Peyer's patch (tissue), 4 donors: Measurements from ENCODE around the gene MYBPH. TPM values are rescaled to one million over a fixed set of nuclear protein-coding genes. Genes with fewer than 3 reads are reported as not detected.

Experiments
- DNase-seq, 3 donors: peaks; one replicate each; pipeline ENCODE4 v3.0.0-alpha.2; 2017 to 2019
- H3K27ac ChIP-seq, 4 donors: fragments of 200-600 bp; sonication (generic); one replicate each; pipeline ENCODE4 v1.5.1; 2016 to 2019
- H3K27me3 ChIP-seq, 2 donors: fragments of 200-600 bp; sonication (generic); one replicate each; pipeline ENCODE4 v1.5.1; 2019
- H3K36me3 ChIP-seq, 3 donors: fragments of 200-600 bp; sonication (generic); one replicate each; pipeline ENCODE4 v1.5.1; 2016 to 2019
- H3K4me1 ChIP-seq, 4 donors: fragments of 200-600 bp; sonication (generic); one replicate each; pipeline ENCODE4 v1.5.1; 2016 to 2019
- H3K4me3 ChIP-seq, 4 donors: fragments of 200-600 bp; sonication (generic); 1 replicate in 3 of 4; 2 replicates in 1 of 4; pipeline ENCODE4 v1.5.1; 2016 to 2019; ENCODE audit warnings: mild to moderate bottlenecking in 1 of 4
- H3K9me3 ChIP-seq, 4 donors: fragments of 200-600 bp; sonication (generic); one replicate each; pipeline ENCODE4 v1.5.1; 2016 to 2019; ENCODE audit warnings: mild to moderate bottlenecking in 1 of 4
- CTCF ChIP-seq, 6 experiments: fragments of 450-650 bp in 4 of 6; fragments of 200-600 bp in 2 of 6; sonication (generic) in 1 of 6; IDR thresholded peaks; one replicate each; pipeline ENCODE4 v1.5.1; 2017 to 2019; ENCODE audit warnings: antibody characterized with exemption in 6 of 6, mild to moderate bottlenecking in 3 of 6, moderate library complexity in 1 of 6
- POLR2A ChIP-seq, 2 donors: fragments of 450-650 bp; IDR thresholded peaks; one replicate each; pipeline ENCODE4 v1.5.1; 2017; ENCODE audit warnings: antibody characterized with exemption in 2 of 2, mild to moderate bottlenecking in 2 of 2, moderate library complexity in 2 of 2
- total RNA-seq, 4 donors: library from RNA; depleted of rRNA; stranded (reverse); fragments of >200 nt; gene quantifications; one replicate each; pipeline ENCODE4 v1.1.0, GENCODE V29; 2016

The MYBPH gene
- total RNA-seq, 4 donors from 2014 or later = not detected

- H3K27me3 ChIP-seq = no peaks in the 10 kb centered on the region
- no peak for TF ChIP-seq CTCF (IDR thresholded peaks at IDR 0.05)
- no peak for TF ChIP-seq POLR2A (IDR thresholded peaks at IDR 0.05)
- no peaks in the 10 kb centered on the region for H3K9me3 ChIP-seq
- DNase-seq = peak in 1 of 3 donors; percentile 14
- H3K4me1 ChIP-seq = no peaks in the 10 kb centered on the region
- H3K4me3 ChIP-seq = no peak overlapping the region
- no peak overlapping the region for H3K27ac ChIP-seq
- no peaks in the 10 kb centered on the region for H3K36me3 ChIP-seq
Observed at GRCh38 chr1:203183828-203184227, 8.2 kb upstream of the MYBPH start.

- DNase-seq = peak in 1 of 3 donors; percentile 12
- TF ChIP-seq CTCF (IDR thresholded peaks at IDR 0.05) (no peak), POLR2A (IDR thresholded peaks at IDR 0.05) (no peak)
- no peaks in the 10 kb centered on the region for H3K27me3 ChIP-seq
- no peaks in the 10 kb centered on the region for H3K4me1 ChIP-seq
- H3K27ac ChIP-seq = no peak overlapping the region
- H3K4me3 ChIP-seq = no peak overlapping the region
- no peaks in the 10 kb centered on the region for H3K9me3 ChIP-seq
- no peaks in the 10 kb centered on the region for H3K36me3 ChIP-seq
Observed at GRCh38 chr1:203182387-203182953, 6.8 kb upstream of the MYBPH start.

GRCh38 chr1:203181586-203182386 is 6.2 kb upstream of the MYBPH start:
- no peak overlapping the region for H3K4me3 ChIP-seq
- no peaks in the 10 kb centered on the region for H3K9me3 ChIP-seq
- H3K36me3 ChIP-seq = no peaks in the 10 kb centered on the region
- no peaks in the 10 kb centered on the region for H3K4me1 ChIP-seq
- no peak overlapping the region for H3K27ac ChIP-seq
- TF ChIP-seq POLR2A (IDR thresholded peaks at IDR 0.05) = no peak
- TF ChIP-seq CTCF (IDR thresholded peaks at IDR 0.05) = no peak
- DNase-seq = peak in 1 of 3 donors; percentile 23
- no peaks in the 10 kb centered on the region for H3K27me3 ChIP-seq

- Histone ChIP-seq H3K27ac (no peak overlapping the region), H3K4me3 (no peak overlapping the region), H3K4me1 (peaks cover 0 to 2% (median 0%) of the 10 kb centered on the region in 4 donors), H3K36me3 (no peaks in the 10 kb centered on the region), H3K27me3 (no peaks in the 10 kb centered on the region), H3K9me3 (no peaks in the 10 kb centered on the region)
- peak in 1 of 3 donors; percentile 16 for DNase-seq
- TF ChIP-seq CTCF (IDR thresholded peaks at IDR 0.05) (no peak), POLR2A (IDR thresholded peaks at IDR 0.05) (no peak)
Observed at GRCh38 chr1:203180611-203181330, 5.1 kb upstream of the MYBPH start.

GRCh38 chr1:203179667-203180005 is 4.0 kb upstream of the MYBPH start:
- TF ChIP-seq POLR2A (IDR thresholded peaks at IDR 0.05) (no peak), CTCF (IDR thresholded peaks at IDR 0.05) (no peak)

More at GRCh38 chr1:203179667-203180005, 4.0 kb upstream of the MYBPH start:
- Histone ChIP-seq H3K4me3 (no peak overlapping the region), H3K9me3 (no peaks in the 10 kb centered on the region), H3K4me1 (peaks cover 0 to 2% (median 0%) of the 10 kb centered on the region in 4 donors), H3K36me3 (no peaks in the 10 kb centered on the region), H3K27me3 (no peaks in the 10 kb centered on the region), H3K27ac (no peak overlapping the region)
- no peak for DNase-seq
